HG03442 (cell line): ENCODE measurements around the gene PSME3.
"Not testable (repeated sequence)": the region's sequence is repeated elsewhere in the genome, so short reads cannot be mapped to it uniquely, and the experiment has no call there.

Experiments
- ATAC-seq: cut with Tn5 transposase; IDR thresholded peaks from one replicate; pipeline ENCODE4 v1.9.1; 2021; ENCODE audit warnings: mild to moderate bottlenecking, moderate library complexity; ENCODE audit not compliant: unreplicated experiment

The PSME3 gene

DNA sequence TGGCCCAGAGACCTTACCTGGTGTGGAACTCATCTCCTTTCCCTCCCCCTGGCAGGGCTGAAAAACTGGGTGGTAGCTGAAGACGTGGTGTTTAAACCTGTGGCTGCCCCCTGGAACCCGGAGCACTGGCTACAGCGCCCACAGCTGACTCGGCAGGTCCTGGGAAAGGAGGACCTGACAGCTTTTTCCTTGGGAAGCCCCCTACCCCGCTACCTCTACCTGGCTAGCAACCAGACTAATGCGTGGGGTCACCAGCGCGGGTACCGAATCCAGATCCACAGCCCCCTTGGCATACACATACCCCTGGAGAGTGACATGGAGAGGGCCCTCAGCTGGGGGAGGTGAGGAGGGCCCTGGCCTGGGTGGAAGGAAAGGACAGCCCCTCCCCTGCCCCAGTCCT lies 15.8 kb downstream of the PSME3 start:
- no peak for ATAC-seq

GRCh38 chr17:42849451-42850181 lies 16.4 kb downstream of the PSME3 start:
- no peak for ATAC-seq

DNA sequence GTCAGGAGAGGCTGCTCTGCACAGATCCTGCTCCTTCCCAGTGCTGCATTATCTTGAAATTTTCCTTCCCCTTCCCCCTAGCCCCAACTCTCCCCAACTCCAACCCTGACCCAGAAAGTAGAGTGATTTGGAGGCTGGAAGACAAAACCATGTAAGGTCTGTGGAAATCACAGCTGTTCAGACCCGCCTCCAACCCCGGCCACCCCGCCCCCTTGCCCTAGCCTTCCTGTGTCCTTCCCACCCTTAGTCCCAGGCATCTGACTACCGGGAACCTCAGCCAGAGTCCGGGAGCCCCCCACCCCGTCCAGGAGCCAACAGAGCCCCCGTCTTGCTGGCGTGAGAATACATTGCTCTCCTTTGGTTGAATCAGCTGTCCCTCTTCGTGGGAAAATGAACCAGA lies 17.8 kb downstream of the PSME3 start, which contains the start of gene AOC3:
Gene AOC3 (plus strand): TSS at position 246 of the 400 bp plus-strand sequence. CDS start 145 bp downstream, at position 391.
- ATAC-seq, result no peak

GRCh38 chr17:42851371-42852240 lies 18.4 kb downstream of the PSME3 start:
- ATAC-seq, result not testable (repeated sequence)

DNA sequence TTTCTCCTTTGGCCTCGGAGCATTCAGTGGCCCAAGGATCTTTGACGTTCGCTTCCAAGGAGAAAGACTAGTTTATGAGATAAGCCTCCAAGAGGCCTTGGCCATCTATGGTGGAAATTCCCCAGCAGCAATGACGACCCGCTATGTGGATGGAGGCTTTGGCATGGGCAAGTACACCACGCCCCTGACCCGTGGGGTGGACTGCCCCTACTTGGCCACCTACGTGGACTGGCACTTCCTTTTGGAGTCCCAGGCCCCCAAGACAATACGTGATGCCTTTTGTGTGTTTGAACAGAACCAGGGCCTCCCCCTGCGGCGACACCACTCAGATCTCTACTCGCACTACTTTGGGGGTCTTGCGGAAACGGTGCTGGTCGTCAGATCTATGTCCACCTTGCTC lies 19.2 kb downstream of the PSME3 start:
- ATAC-seq, result no peak

- no peak for ATAC-seq
Observed at GRCh38 chr17:42853004-42853403, 19.8 kb downstream of the PSME3 start.

GRCh38 chr17:42853597-42853967 lies 20.4 kb downstream of the PSME3 start:
- ATAC-seq, result no peak

- no peak for ATAC-seq
Observed at GRCh38 chr17:42853968-42854790, 21.0 kb downstream of the PSME3 start.

DNA sequence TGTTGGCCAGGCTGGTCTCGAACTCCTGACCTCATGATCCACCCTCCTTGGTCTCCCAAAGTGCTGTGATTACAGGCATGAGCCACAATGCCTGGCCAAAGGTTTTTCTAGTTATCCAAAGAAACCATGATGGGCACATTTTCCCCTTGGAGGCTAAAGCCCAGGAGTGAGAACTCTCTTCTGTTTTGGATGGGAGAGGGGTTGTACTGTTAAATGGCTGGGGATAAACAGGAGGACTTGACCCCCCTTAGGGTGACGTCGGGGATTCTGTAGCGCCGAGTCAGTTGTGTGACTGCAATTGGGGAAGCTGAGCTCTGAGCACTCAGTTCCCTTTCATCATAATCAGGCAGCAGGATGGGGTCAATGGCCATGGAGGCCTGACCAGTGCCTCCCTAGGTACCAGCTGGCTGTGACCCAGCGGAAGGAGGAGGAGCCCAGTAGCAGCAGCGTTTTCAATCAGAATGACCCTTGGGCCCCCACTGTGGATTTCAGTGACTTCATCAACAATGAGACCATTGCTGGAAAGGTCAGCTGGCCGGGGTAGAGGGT lies 21.9 kb downstream of the PSME3 start:
- no peak for ATAC-seq

GRCh38 chr17:42856093-42856492 lies 22.9 kb downstream of the PSME3 start:
- not testable (repeated sequence) for ATAC-seq

GRCh38 chr17:42856516-42856915 lies 23.3 kb downstream of the PSME3 start:
- not testable (repeated sequence) for ATAC-seq

GRCh38 chr17:42857389-42857788 lies 24.2 kb downstream of the PSME3 start:
- ATAC-seq, result no peak

DNA sequence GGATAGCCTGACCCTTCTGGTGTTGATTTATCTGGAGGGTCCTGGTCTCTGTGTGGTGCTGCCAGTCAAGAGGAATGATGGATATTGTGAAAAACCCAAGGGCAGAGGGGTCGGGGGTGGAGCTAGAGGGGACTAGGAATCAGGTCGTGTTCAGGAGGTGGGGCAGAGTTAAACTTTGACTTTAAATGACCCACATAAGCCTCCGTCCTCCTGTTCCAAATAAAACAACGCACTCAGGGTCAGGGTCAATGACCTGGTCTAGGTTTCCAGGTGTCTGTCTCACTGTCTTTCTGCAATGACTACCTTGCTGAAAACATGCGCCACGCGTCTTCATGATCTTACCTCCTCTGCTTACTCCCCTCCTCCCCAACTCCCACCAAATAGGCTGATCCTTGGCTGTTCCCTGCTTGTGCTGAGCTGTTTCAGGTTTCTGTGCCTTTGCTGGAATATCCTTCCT lies 32.5 kb downstream of the PSME3 start:
- ATAC-seq, result no peak

DNA sequence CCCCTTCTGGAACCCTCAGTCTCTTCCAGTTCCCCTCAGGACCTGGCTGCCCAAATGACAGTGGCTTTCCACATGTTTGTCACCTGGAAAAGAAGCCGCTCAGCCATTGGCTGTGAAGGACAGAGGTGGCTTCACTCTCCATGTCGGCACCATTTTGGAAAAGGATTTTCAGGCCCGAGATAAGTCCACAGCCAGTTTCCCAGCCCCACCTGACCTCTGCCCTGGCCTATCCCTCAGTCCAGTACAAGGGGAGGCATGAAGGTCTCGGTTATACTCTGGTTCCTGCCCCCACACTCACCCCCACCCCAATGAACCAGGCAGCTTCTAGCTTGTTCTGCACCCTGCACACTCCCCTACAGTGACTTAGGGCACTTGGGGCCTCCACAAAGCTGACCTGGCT lies 33.0 kb downstream of the PSME3 start:
- ATAC-seq, result no peak

GRCh38 chr17:42866631-42867575 lies 33.7 kb downstream of the PSME3 start:
- no peak for ATAC-seq

- not testable (repeated sequence) for ATAC-seq
Observed at GRCh38 chr17:42867694-42868261, 34.6 kb downstream of the PSME3 start.

DNA sequence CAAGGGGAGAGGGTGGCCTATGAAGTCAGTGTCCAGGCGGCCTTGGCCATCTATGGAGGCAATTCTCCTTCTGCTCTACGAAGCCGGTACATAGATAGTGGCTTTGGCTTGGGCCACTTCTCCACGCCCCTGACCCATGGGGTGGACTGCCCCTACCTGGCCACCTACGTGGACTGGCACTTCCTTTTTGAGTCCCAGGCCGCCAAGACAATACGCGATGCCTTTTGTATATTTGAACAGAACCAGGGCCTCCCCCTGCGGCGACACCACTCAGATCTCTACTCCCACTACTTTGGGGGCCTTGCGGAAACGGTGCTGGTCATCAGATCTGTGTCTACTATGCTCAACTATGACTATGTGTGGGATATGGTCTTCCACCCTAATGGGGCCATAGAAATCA lies 35.1 kb downstream of the PSME3 start:
- ATAC-seq, result no peak

- ATAC-seq, result no peak
Observed at GRCh38 chr17:42871647-42872046, 38.5 kb downstream of the PSME3 start.

DNA sequence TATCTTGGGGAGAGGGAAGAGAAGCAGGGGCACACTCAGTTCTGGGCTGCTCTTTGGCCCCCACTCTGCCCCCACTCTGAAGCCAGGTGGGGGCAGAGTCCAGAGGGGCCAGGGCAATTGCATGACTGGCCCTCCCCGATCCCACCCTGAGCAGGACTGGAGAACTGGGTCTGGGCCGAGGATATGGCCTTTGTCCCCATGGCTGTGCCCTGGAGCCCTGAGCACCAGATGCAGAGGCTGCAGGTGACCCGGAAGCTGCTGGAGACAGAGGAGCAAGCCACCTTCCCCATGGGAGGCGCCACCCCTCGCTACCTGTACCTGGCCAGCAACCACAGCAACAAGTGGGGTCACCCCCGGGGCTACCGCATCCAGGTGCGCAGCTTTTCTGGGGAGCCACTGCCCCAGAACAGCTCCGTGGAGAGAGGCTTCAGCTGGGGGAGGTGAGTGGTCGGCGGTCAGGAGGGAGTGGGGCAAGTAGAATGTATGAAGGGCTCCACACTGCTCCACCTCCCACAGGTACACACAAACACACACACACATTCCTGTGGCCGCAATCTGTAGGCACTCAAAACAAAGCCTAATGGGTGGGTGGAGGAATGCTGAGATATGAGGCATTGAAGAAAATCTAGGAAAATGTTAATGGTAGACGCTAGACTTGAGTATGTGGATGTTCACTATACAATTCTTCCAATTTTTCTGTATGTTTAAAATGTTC lies 39.2 kb downstream of the PSME3 start:
- ATAC-seq, result no peak
